ENCODE measurements around the gene DDX51.

Gene DDX51

GRCh38 chr12:132155771-132156572 lies 11.9 kb upstream of the DDX51 start:
- Histone ChIP-seq H3K79me2 (no peaks in the 10 kb centered on the region), H3K4me1 (no peaks in the 10 kb centered on the region), H2AFZ (no peak overlapping the region), H3K4me3 (ENCODE audit: low read depth, low read length) (no peak overlapping the region), H3K4me2 (ENCODE audit: low read length) (no peak overlapping the region), H3K9me3 (ENCODE audit: control insufficient read depth, low read length) (no peaks in the 10 kb centered on the region), H3K27ac (no peak overlapping the region), H3K36me3 (ENCODE audit: control insufficient read depth, insufficient read depth, low read length) (no peaks in the 10 kb centered on the region), H3K27me3 (ENCODE audit: control insufficient read depth, insufficient read depth, low read length) (no peaks in the 10 kb centered on the region), H3K9ac (no peak overlapping the region)
- TF ChIP-seq CTCF (IDR thresholded peaks at IDR 0.05): no peak

- Histone ChIP-seq H3K9me3 (ENCODE audit: control insufficient read depth, low read length) (no peaks in the 10 kb centered on the region), H3K4me1 (no peaks in the 10 kb centered on the region), H3K27ac (no peak overlapping the region), H3K79me2 (no peaks in the 10 kb centered on the region), H2AFZ (no peak overlapping the region), H3K4me3 (ENCODE audit: low read depth, low read length) (no peak overlapping the region), H3K36me3 (ENCODE audit: control insufficient read depth, insufficient read depth, low read length) (no peaks in the 10 kb centered on the region), H3K4me2 (ENCODE audit: low read length) (no peak overlapping the region), H3K27me3 (ENCODE audit: control insufficient read depth, insufficient read depth, low read length) (no peaks in the 10 kb centered on the region), H3K9ac (no peak overlapping the region)
- no peak for TF ChIP-seq CTCF (IDR thresholded peaks at IDR 0.05)
These were observed 11.0 kb upstream of the DDX51 start for GRCh38 chr12:132154941-132155770.

GRCh38 chr12:132154341-132154761 lies 10.2 kb upstream of the DDX51 start:
- Histone ChIP-seq H3K4me1 (no peaks in the 10 kb centered on the region), H3K36me3 (ENCODE audit: control insufficient read depth, insufficient read depth, low read length) (no peaks in the 10 kb centered on the region), H3K9ac (no peak overlapping the region), H2AFZ (no peak overlapping the region), H3K4me3 (ENCODE audit: low read depth, low read length) (no peak overlapping the region), H3K79me2 (no peaks in the 10 kb centered on the region), H3K9me3 (ENCODE audit: control insufficient read depth, low read length) (no peaks in the 10 kb centered on the region), H3K27me3 (ENCODE audit: control insufficient read depth, insufficient read depth, low read length) (no peaks in the 10 kb centered on the region), H3K27ac (no peak overlapping the region), H3K4me2 (ENCODE audit: low read length) (no peak overlapping the region)
- TF ChIP-seq CTCF (IDR thresholded peaks at IDR 0.05): no peak

- H3K79me2 ChIP-seq: no peaks in the 10 kb centered on the region
- H3K4me1 ChIP-seq: no peaks in the 10 kb centered on the region
- no peaks in the 10 kb centered on the region for H3K27me3 ChIP-seq (ENCODE audit: control insufficient read depth, insufficient read depth, low read length)
- no peak overlapping the region for H3K9ac ChIP-seq
- TF ChIP-seq CTCF (IDR thresholded peaks at IDR 0.05): peak; percentile 96
- no peaks in the 10 kb centered on the region for H3K9me3 ChIP-seq (ENCODE audit: control insufficient read depth, low read length)
- H3K4me3 ChIP-seq (ENCODE audit: low read depth, low read length): no peak overlapping the region
- H3K36me3 ChIP-seq (ENCODE audit: control insufficient read depth, insufficient read depth, low read length): no peaks in the 10 kb centered on the region
- H3K4me2 ChIP-seq (ENCODE audit: low read length): no peak overlapping the region
- no peak overlapping the region for H2AFZ ChIP-seq
- no peak overlapping the region for H3K27ac ChIP-seq
These were observed 9.6 kb upstream of the DDX51 start for GRCh38 chr12:132153501-132154340.

Measured in parathyroid adenoma (tissue), 2 donors.